ENCODE measurements around the gene SPATA33.

GRCh38 chr16:89616623-89617022 is 41.0 kb upstream of the SPATA33 start:
- TF ChIP-seq EZH2 (IDR thresholded peaks at IDR 0.05; ENCODE audit: borderline replicate concordance, insufficient read depth, low read depth, low read length, poor library complexity, severe bottlenecking) = no peak
- no peak for TF ChIP-seq CTCF (IDR thresholded peaks at IDR 0.05)

All from B cell (primary cell).